K562 treated with DMSO at 1 percent for 4 hours (cell line): ENCODE data around the gene GP1BB. TPM values are rescaled to one million over a fixed set of nuclear protein-coding genes. Genes with fewer than 3 reads are reported as not detected.

Experiments
- total RNA-seq: library from RNA; unstranded; fragments of 300-600 nt; gene quantifications from 2 replicates; pipeline ENCODE4 v1.2.3, GENCODE V29; 2022; ENCODE audit not compliant: insufficient read depth

Gene GP1BB
- 43.8 and 50.9 TPM in 2 replicates for total RNA-seq

GRCh38 chr22:19723232-19723982 lies at the start of gene GP1BB:
Gene GP1BB, plus strand, starts transcription at chr22:19723539. Its CDS starts 31 bp downstream, at chr22:19723570.

GRCh38 chr22:19714312-19715187 lies 8.8 kb upstream of the GP1BB start, which contains the start of gene SEPTIN5:
Gene SEPTIN5, plus strand, starts transcription at chr22:19714503. Its CDS starts 86 bp downstream, at chr22:19714589.

GRCh38 chr22:19760058-19760950 lies 37.0 kb downstream of the GP1BB start, which contains the start of gene TBX1:
Gene TBX1, plus strand, starts transcription at chr22:19760778. Its CDS starts 66 bp downstream, at chr22:19760844.

Other genes starting within 250 kb of the GP1BB start
- gene UFD1, start 244.3 kb upstream of the GP1BB start, total RNA-seq: 415 and 442 TPM in 2 replicates
- 226 and 228 TPM in 2 replicates for gene CDC45, start 243.6 kb upstream of the GP1BB start, total RNA-seq
- not detected in 2 replicates for gene CLDN5, start 199.1 kb upstream of the GP1BB start, total RNA-seq
- 38.3 and 50.1 TPM in 2 replicates for gene SEPTIN5, start 9.0 kb upstream of the GP1BB start, total RNA-seq
- 13.7 and 22.8 TPM in 2 replicates for gene TBX1, start 37.2 kb downstream of the GP1BB start, total RNA-seq
- 59.7 and 63.9 TPM in 2 replicates for gene GNB1L, start 131.3 kb downstream of the GP1BB start, total RNA-seq
- 51.2 and 54.5 TPM in 2 replicates for gene RTL10, start 131.3 kb downstream of the GP1BB start, total RNA-seq
- 831 and 834 TPM in 2 replicates for gene COMT, start 218.2 kb downstream of the GP1BB start, total RNA-seq
- 97.7 and 112 TPM in 2 replicates for gene TXNRD2, start 218.3 kb downstream of the GP1BB start, total RNA-seq